ENCODE data around the gene PAPPA2. TPM values are rescaled to one million over a fixed set of nuclear protein-coding genes. Genes with fewer than 3 reads are reported as not detected.
A peak's percentile ranks its signal among the peaks of the same experiment; 100 is the strongest.

PAPPA2 gene
- total and polyA plus RNA-seq, 5 donors from 2014 or later, result 0.06 to 0.12 TPM; not detected in 3

GRCh38 chr1:176876966-176877515 lies 414.1 kb downstream of the PAPPA2 start:
- Mint-ChIP-seq H3K27ac (no peak overlapping the region), H3K4me1 (peaks cover 0 to 3% (median 0%) of the 10 kb centered on the region in 4 donors), H3K36me3 (no peaks in the 10 kb centered on the region), H3K4me3 (no peak overlapping the region), H3K27me3 (no peaks in the 10 kb centered on the region), H3K9me3 (peaks cover 0 to 4% (median 0%) of the 10 kb centered on the region in 7 donors)
- Histone ChIP-seq H3K36me3 (ENCODE audit: control insufficient read depth, insufficient read depth, low read length) (no peaks in the 10 kb centered on the region), H3K27me3 (ENCODE audit: control insufficient read depth, insufficient read depth, low read length) (no peaks in the 10 kb centered on the region), H3K9me3 (ENCODE audit: control insufficient read depth in 2 of 2, low read length in 2 of 2) (no peaks in the 10 kb centered on the region), H3K4me1 (ENCODE audit: control insufficient read depth, insufficient read depth, low read length, poor library complexity, severe bottlenecking) (no peaks in the 10 kb centered on the region), H3K27ac (ENCODE audit: insufficient read depth, low read length, poor library complexity, severe bottlenecking) (no peak overlapping the region), H3K4me3 (ENCODE audit: low read depth, low read length) (no peak overlapping the region)
- ATAC-seq (ENCODE audit: low read depth in 2 of 2), result no peak
- DNase-seq, result no peak

GRCh38 chr1:176877557-176877956 lies 414.6 kb downstream of the PAPPA2 start:
- no peak for ATAC-seq (ENCODE audit: low read depth in 2 of 2)
- Mint-ChIP-seq H3K27ac (no peak overlapping the region), H3K27me3 (no peaks in the 10 kb centered on the region), H3K4me1 (peaks cover 0 to 3% (median 0%) of the 10 kb centered on the region in 4 donors), H3K36me3 (no peaks in the 10 kb centered on the region), H3K9me3 (peaks cover 0 to 3% (median 0%) of the 10 kb centered on the region in 7 donors), H3K4me3 (no peak overlapping the region)
- Histone ChIP-seq H3K36me3 (ENCODE audit: control insufficient read depth, insufficient read depth, low read length) (no peaks in the 10 kb centered on the region), H3K4me3 (ENCODE audit: low read depth, low read length) (no peak overlapping the region), H3K4me1 (ENCODE audit: control insufficient read depth, insufficient read depth, low read length, poor library complexity, severe bottlenecking) (no peaks in the 10 kb centered on the region), H3K27ac (ENCODE audit: insufficient read depth, low read length, poor library complexity, severe bottlenecking) (no peak overlapping the region), H3K27me3 (ENCODE audit: control insufficient read depth, insufficient read depth, low read length) (no peaks in the 10 kb centered on the region), H3K9me3 (ENCODE audit: control insufficient read depth in 2 of 2, low read length in 2 of 2) (no peaks in the 10 kb centered on the region)
- no peak for DNase-seq

GRCh38 chr1:176878750-176879536 lies 416.0 kb downstream of the PAPPA2 start:
- H3K4me3 Mint-ChIP-seq, result no peak overlapping the region
- no peak overlapping the region for H3K27ac Mint-ChIP-seq
- no peak for ATAC-seq (ENCODE audit: low read depth in 2 of 2)

GRCh38 chr1:176879784-176880620 lies 417.0 kb downstream of the PAPPA2 start:
- Histone ChIP-seq H3K36me3 (ENCODE audit: control insufficient read depth, insufficient read depth, low read length) (no peaks in the 10 kb centered on the region), H3K9me3 (ENCODE audit: control insufficient read depth in 2 of 2, low read length in 2 of 2) (no peaks in the 10 kb centered on the region), H3K4me3 (ENCODE audit: low read depth, low read length) (no peak overlapping the region), H3K4me1 (ENCODE audit: control insufficient read depth, insufficient read depth, low read length, poor library complexity, severe bottlenecking) (no peaks in the 10 kb centered on the region), H3K27me3 (ENCODE audit: control insufficient read depth, insufficient read depth, low read length) (no peaks in the 10 kb centered on the region), H3K27ac (ENCODE audit: insufficient read depth, low read length, poor library complexity, severe bottlenecking) (no peak overlapping the region)
- Mint-ChIP-seq H3K4me3 (no peak overlapping the region), H3K4me1 (peaks cover 0 to 3% (median 0%) of the 10 kb centered on the region in 4 donors), H3K27me3 (no peaks in the 10 kb centered on the region), H3K27ac (no peak overlapping the region), H3K36me3 (no peaks in the 10 kb centered on the region), H3K9me3 (peaks cover 0 to 1% (median 0%) of the 10 kb centered on the region in 7 donors)
- DNase-seq (no peak), ATAC-seq (ENCODE audit: low read depth in 2 of 2) (no peak)

More at GRCh38 chr1:176878750-176879536, 416.0 kb downstream of the PAPPA2 start:
- H3K4me1 ChIP-seq (ENCODE audit: control insufficient read depth, insufficient read depth, low read length, poor library complexity, severe bottlenecking), result no peaks in the 10 kb centered on the region
- H3K27me3 ChIP-seq (ENCODE audit: control insufficient read depth, insufficient read depth, low read length), result no peaks in the 10 kb centered on the region
- H3K9me3 ChIP-seq (ENCODE audit: control insufficient read depth in 2 of 2, low read length in 2 of 2), result no peaks in the 10 kb centered on the region
- Mint-ChIP-seq H3K9me3 (peaks cover 0 to 2% (median 0%) of the 10 kb centered on the region in 7 donors), H3K4me1 (peaks cover 0 to 3% (median 0%) of the 10 kb centered on the region in 4 donors), H3K27me3 (no peaks in the 10 kb centered on the region), H3K36me3 (no peaks in the 10 kb centered on the region)
- no peak for DNase-seq
- H3K36me3 ChIP-seq (ENCODE audit: control insufficient read depth, insufficient read depth, low read length), result no peaks in the 10 kb centered on the region
- no peak overlapping the region for H3K4me3 ChIP-seq (ENCODE audit: low read depth, low read length)
- no peak overlapping the region for H3K27ac ChIP-seq (ENCODE audit: insufficient read depth, low read length, poor library complexity, severe bottlenecking)

GRCh38 chr1:176880955-176881595 lies 418.1 kb downstream of the PAPPA2 start:
- H3K27me3 ChIP-seq (ENCODE audit: control insufficient read depth, insufficient read depth, low read length), result no peaks in the 10 kb centered on the region
- no peaks in the 10 kb centered on the region for H3K4me1 ChIP-seq (ENCODE audit: control insufficient read depth, insufficient read depth, low read length, poor library complexity, severe bottlenecking)
- ATAC-seq (ENCODE audit: low read depth in 2 of 2), result no peak
- H3K27ac Mint-ChIP-seq, result no peak overlapping the region
- no peaks in the 10 kb centered on the region for H3K9me3 Mint-ChIP-seq
- no peak overlapping the region for H3K4me3 Mint-ChIP-seq
- DNase-seq, result peak in 1 of 3 donors; percentile 41
- peaks cover 0 to 3% (median 0%) of the 10 kb centered on the region in 4 donors for H3K4me1 Mint-ChIP-seq
- no peak overlapping the region for H3K27ac ChIP-seq (ENCODE audit: insufficient read depth, low read length, poor library complexity, severe bottlenecking)
- H3K4me3 ChIP-seq (ENCODE audit: low read depth, low read length), result no peak overlapping the region
- no peaks in the 10 kb centered on the region for H3K36me3 Mint-ChIP-seq
- H3K36me3 ChIP-seq (ENCODE audit: control insufficient read depth, insufficient read depth, low read length), result no peaks in the 10 kb centered on the region
- H3K27me3 Mint-ChIP-seq, result no peaks in the 10 kb centered on the region
- H3K9me3 ChIP-seq (ENCODE audit: control insufficient read depth in 2 of 2, low read length in 2 of 2), result no peaks in the 10 kb centered on the region

GRCh38 chr1:176884286-176884685 lies 421.3 kb downstream of the PAPPA2 start:
- no peak overlapping the region for H3K27ac Mint-ChIP-seq
- no peaks in the 10 kb centered on the region for H3K9me3 Mint-ChIP-seq
- Histone ChIP-seq H3K36me3 (ENCODE audit: control insufficient read depth, insufficient read depth, low read length) (no peaks in the 10 kb centered on the region), H3K27ac (ENCODE audit: insufficient read depth, low read length, poor library complexity, severe bottlenecking) (no peak overlapping the region), H3K4me1 (ENCODE audit: control insufficient read depth, insufficient read depth, low read length, poor library complexity, severe bottlenecking) (no peaks in the 10 kb centered on the region), H3K9me3 (ENCODE audit: control insufficient read depth in 2 of 2, low read length in 2 of 2) (no peaks in the 10 kb centered on the region), H3K27me3 (ENCODE audit: control insufficient read depth, insufficient read depth, low read length) (no peaks in the 10 kb centered on the region), H3K4me3 (ENCODE audit: low read depth, low read length) (no peak overlapping the region)
- no peaks in the 10 kb centered on the region for H3K36me3 Mint-ChIP-seq
- H3K4me3 Mint-ChIP-seq, result no peak overlapping the region
- ATAC-seq (ENCODE audit: low read depth in 2 of 2) (no peak), DNase-seq (no peak)
- H3K4me1 Mint-ChIP-seq, result no peaks in the 10 kb centered on the region
- peaks cover 4% of the 10 kb centered on the region for H3K27me3 Mint-ChIP-seq

- DNase-seq (no peak), ATAC-seq (ENCODE audit: low read depth in 2 of 2) (no peak)
- Histone ChIP-seq H3K9me3 (ENCODE audit: control insufficient read depth in 2 of 2, low read length in 2 of 2) (no peaks in the 10 kb centered on the region), H3K4me1 (ENCODE audit: control insufficient read depth, insufficient read depth, low read length, poor library complexity, severe bottlenecking) (no peaks in the 10 kb centered on the region), H3K36me3 (ENCODE audit: control insufficient read depth, insufficient read depth, low read length) (no peaks in the 10 kb centered on the region), H3K27ac (ENCODE audit: insufficient read depth, low read length, poor library complexity, severe bottlenecking) (no peak overlapping the region), H3K4me3 (ENCODE audit: low read depth, low read length) (no peak overlapping the region), H3K27me3 (ENCODE audit: control insufficient read depth, insufficient read depth, low read length) (no peaks in the 10 kb centered on the region)
- H3K4me1 Mint-ChIP-seq, result no peaks in the 10 kb centered on the region
- no peaks in the 10 kb centered on the region for H3K9me3 Mint-ChIP-seq
- no peak overlapping the region for H3K4me3 Mint-ChIP-seq
- no peak overlapping the region for H3K27ac Mint-ChIP-seq
- H3K27me3 Mint-ChIP-seq, result peaks cover 4% of the 10 kb centered on the region
- H3K36me3 Mint-ChIP-seq, result no peaks in the 10 kb centered on the region
Measured at GRCh38 chr1:176884911-176885310, 421.9 kb downstream of the PAPPA2 start.
